Endothelial cell (in vitro differentiated cells): ENCODE measurements around the gene CACFD1. TPM values are rescaled to one million over a fixed set of nuclear protein-coding genes. Genes with fewer than 3 reads are reported as not detected.
A peak's percentile ranks its signal among the peaks of the same experiment; 100 is the strongest.

Source experiments
- DNase-seq: peaks from one replicate; pipeline ENCODE4 v3.0.0; 2021; ENCODE audit warnings: low spot score
- H3K27ac Mint-ChIP-seq: one replicate; pipeline ENCODE4 v1.8.0; 2021; ENCODE audit warnings: mixed read lengths, inconsistent platforms; ENCODE audit not compliant: unreplicated experiment
- H3K27me3 Mint-ChIP-seq: one replicate; pipeline ENCODE4 v1.8.0; 2021; ENCODE audit warnings: mild to moderate bottlenecking, moderate library complexity, mixed read lengths, inconsistent platforms; ENCODE audit not compliant: unreplicated experiment
- H3K36me3 Mint-ChIP-seq: one replicate; pipeline ENCODE4 v1.8.0; 2021; ENCODE audit warnings: mild to moderate bottlenecking, low read depth, mixed read lengths, inconsistent platforms; ENCODE audit not compliant: unreplicated experiment
- H3K4me1 Mint-ChIP-seq: one replicate; pipeline ENCODE4 v1.8.0; 2021; ENCODE audit warnings: mild to moderate bottlenecking, mixed read lengths, inconsistent platforms; ENCODE audit not compliant: unreplicated experiment
- H3K4me3 Mint-ChIP-seq: one replicate; pipeline ENCODE4 v1.8.0; 2021; ENCODE audit warnings: mild to moderate bottlenecking, mixed read lengths, inconsistent platforms; ENCODE audit not compliant: unreplicated experiment
- H3K9me3 Mint-ChIP-seq: one replicate; pipeline ENCODE4 v1.8.0; 2021; ENCODE audit warnings: mixed read lengths, inconsistent platforms; ENCODE audit not compliant: unreplicated experiment
- total RNA-seq: library from RNA; stranded (reverse); fragmentation: NEBNext Ultra II Directional; extraction: Animal tissue kit (Norgen Biotek cat#: 25700); gene quantifications from one replicate; pipeline ENCODE4 v1.2.1, GENCODE V29; 2021; ENCODE audit not compliant: unreplicated experiment
- TF ChIP-seq, protein P1 (sequence below): fragments of 200-600 bp; sonication (generic); IDR thresholded peaks from one replicate; pipeline ENCODE4 v1.5.0; 2021; ENCODE audit warnings: antibody characterized with exemption; ENCODE audit not compliant: unreplicated experiment

The CACFD1 gene
- total RNA-seq, 1 donor from 2014 or later: 34.3 TPM

GRCh38 chr9:133454325-133454724 lies 5.5 kb upstream of the CACFD1 start:
- peak overlapping the region; percentile 7 for H3K4me3 Mint-ChIP-seq
- peaks cover 9% of the 10 kb centered on the region for H3K27me3 Mint-ChIP-seq
- H3K9me3 Mint-ChIP-seq: no peaks in the 10 kb centered on the region
- H3K27ac Mint-ChIP-seq: no peak overlapping the region
- no peaks in the 10 kb centered on the region for H3K36me3 Mint-ChIP-seq
- TF ChIP-seq, protein P1, sequence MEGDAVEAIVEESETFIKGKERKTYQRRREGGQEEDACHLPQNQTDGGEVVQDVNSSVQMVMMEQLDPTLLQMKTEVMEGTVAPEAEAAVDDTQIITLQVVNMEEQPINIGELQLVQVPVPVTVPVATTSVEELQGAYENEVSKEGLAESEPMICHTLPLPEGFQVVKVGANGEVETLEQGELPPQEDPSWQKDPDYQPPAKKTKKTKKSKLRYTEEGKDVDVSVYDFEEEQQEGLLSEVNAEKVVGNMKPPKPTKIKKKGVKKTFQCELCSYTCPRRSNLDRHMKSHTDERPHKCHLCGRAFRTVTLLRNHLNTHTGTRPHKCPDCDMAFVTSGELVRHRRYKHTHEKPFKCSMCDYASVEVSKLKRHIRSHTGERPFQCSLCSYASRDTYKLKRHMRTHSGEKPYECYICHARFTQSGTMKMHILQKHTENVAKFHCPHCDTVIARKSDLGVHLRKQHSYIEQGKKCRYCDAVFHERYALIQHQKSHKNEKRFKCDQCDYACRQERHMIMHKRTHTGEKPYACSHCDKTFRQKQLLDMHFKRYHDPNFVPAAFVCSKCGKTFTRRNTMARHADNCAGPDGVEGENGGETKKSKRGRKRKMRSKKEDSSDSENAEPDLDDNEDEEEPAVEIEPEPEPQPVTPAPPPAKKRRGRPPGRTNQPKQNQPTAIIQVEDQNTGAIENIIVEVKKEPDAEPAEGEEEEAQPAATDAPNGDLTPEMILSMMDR: no peak
- DNase-seq: no peak
- H3K4me1 Mint-ChIP-seq: no peaks in the 10 kb centered on the region

- Mint-ChIP-seq H3K9me3 (no peaks in the 10 kb centered on the region), H3K27ac (no peak overlapping the region), H3K4me3 (no peak overlapping the region)
Observed at GRCh38 chr9:133454943-133455673, 4.7 kb upstream of the CACFD1 start.

DNA sequence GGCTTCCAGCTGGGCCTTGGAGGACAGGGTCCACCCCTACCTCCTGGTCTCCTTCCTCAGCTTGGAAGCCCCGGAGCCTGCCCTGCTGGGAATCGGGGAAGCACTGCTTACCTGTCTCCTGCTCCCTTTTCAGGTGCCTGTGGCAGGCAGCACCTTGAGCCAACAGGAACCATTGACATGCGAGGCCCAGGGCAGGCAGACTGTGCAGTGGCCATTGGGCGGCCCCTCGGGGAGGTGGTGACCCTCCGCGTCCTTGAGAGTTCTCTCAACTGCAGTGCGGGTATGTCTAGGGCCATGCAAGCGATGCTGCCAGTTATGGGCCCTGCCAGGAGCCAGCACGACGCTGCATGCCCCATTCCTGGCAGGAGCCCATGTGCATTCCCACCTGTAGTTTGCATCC lies 3.8 kb upstream of the CACFD1 start:
- DNase-seq: no peak
- peaks cover 9% of the 10 kb centered on the region for H3K27me3 Mint-ChIP-seq
- H3K4me1 Mint-ChIP-seq: peaks cover 3% of the 10 kb centered on the region
- no peak overlapping the region for H3K27ac Mint-ChIP-seq
- H3K9me3 Mint-ChIP-seq: no peaks in the 10 kb centered on the region
- TF ChIP-seq, protein P1: no peak
- H3K36me3 Mint-ChIP-seq: no peaks in the 10 kb centered on the region
- no peak overlapping the region for H3K4me3 Mint-ChIP-seq

More at GRCh38 chr9:133454943-133455673, 4.7 kb upstream of the CACFD1 start:
- Mint-ChIP-seq H3K4me1 (no peaks in the 10 kb centered on the region), H3K36me3 (no peaks in the 10 kb centered on the region), H3K27me3 (peaks cover 9% of the 10 kb centered on the region)
- TF ChIP-seq, protein P1: no peak
- no peak for DNase-seq

DNA sequence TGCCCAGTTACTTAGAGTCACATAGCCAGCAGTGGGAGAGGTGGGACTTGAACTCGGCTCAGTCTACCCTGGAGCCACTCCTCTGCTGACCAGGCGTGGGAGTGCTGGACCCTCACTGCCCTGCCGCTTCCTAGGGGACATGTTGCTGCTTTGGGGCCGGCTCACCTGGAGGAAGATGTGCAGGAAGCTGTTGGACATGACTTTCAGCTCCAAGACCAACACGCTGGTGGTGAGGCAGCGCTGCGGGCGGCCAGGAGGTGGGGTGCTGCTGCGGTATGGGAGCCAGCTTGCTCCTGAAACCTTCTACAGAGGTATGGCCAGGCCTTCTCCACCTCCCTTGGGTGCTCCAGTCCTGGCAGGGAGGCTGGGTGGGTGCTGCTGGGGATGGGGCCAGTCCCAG lies 3.4 kb upstream of the CACFD1 start:
- DNase-seq: no peak
- no peak overlapping the region for H3K27ac Mint-ChIP-seq
- no peaks in the 10 kb centered on the region for H3K9me3 Mint-ChIP-seq

GRCh38 chr9:133457233-133457632 lies 2.5 kb upstream of the CACFD1 start:
- DNase-seq: no peak
- H3K36me3 Mint-ChIP-seq: no peaks in the 10 kb centered on the region

More for the DNA sequence above, 3.4 kb upstream of the CACFD1 start:
- Mint-ChIP-seq H3K36me3 (no peaks in the 10 kb centered on the region), H3K4me1 (peaks cover 8% of the 10 kb centered on the region), H3K4me3 (no peak overlapping the region), H3K27me3 (peaks cover 9% of the 10 kb centered on the region)
- TF ChIP-seq, protein P1: no peak

More at GRCh38 chr9:133457233-133457632, 2.5 kb upstream of the CACFD1 start:
- H3K4me1 Mint-ChIP-seq: peaks cover 11% of the 10 kb centered on the region
- no peak overlapping the region for H3K27ac Mint-ChIP-seq
- peaks cover 9% of the 10 kb centered on the region for H3K27me3 Mint-ChIP-seq
- TF ChIP-seq, protein P1: no peak
- no peak overlapping the region for H3K4me3 Mint-ChIP-seq
- H3K9me3 Mint-ChIP-seq: no peaks in the 10 kb centered on the region
